ENCODE results near the gene TADA3. TPM values are rescaled to one million over a fixed set of nuclear protein-coding genes. Genes with fewer than 3 reads are reported as not detected.
A peak's percentile ranks its signal among the peaks of the same experiment; 100 is the strongest.

Gene TADA3
- total and polyA plus RNA-seq, 9 of the 15 experiments (the other 6 are each of a cell fraction or from before 2014, with no cell fraction given), result 4.1 to 110 (median 74.8) TPM

DNA sequence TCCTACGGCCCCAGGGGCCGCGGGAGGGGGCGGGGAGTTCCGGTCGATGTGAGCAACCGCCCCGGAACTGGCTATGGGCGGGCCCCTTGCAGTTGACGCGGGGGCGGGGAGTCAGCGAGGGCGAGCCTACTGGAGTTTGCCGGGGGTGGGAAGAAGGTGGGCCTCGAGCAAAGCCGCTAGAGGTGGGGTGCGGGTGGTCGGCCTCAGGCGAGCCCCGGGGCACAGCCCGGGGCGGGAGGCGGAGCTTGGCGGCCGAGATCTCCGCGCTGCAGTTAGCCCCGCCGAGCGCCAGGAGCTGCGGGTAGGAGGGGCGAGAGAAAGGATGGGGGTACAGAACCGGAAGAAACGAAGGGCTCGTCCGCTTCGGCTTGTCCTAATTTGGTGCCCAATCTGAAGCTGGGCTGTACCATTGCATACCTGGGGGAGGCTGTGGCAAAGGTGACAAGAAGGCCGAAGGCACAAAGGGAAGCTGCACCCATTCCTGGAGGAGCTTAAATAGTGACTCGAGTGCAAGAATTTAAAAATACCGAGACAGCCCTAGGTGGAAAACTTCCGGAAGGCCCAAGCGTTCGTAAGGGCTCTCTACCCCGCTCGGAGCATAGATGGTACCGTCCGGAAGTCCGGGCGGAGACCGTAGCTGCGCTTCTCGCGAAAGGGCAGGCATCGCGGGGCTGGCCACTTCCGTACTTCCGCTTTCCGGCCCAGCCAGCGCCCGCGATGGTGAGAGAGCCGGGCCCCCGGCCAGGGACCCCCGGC lies at the start of gene TADA3, which contains the start of gene ARPC4 (continued):
- TF ChIP-seq, protein P1, sequence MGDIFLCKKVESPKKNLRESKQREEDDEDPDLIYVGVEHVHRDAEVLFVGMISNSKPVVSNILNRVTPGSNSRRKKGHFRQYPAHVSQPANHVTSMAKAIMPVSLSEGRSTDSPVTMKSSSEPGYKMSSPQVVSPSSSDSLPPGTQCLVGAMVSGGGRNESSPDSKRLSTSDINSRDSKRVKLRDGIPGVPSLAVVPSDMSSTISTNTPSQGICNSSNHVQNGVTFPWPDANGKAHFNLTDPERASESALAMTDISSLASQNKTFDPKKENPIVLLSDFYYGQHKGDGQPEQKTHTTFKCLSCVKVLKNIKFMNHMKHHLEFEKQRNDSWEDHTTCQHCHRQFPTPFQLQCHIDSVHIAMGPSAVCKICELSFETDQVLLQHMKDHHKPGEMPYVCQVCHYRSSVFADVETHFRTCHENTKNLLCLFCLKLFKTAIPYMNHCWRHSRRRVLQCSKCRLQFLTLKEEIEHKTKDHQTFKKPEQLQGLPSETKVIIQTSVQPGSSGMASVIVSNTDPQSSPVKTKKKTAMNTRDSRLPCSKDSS (IDR thresholded peaks at IDR 0.05; ENCODE audit: low read depth, partially characterized antibody), result no peak
- TF ChIP-seq ASH1L (IDR thresholded peaks at IDR 0.05; ENCODE audit: borderline replicate concordance, low read depth, partially characterized antibody) (peak; percentile 93), ARID1B (IDR thresholded peaks at IDR 0.05) (peak; percentile 39; the same call in 1 of the 2 replicates), NFRKB (IDR thresholded peaks at IDR 0.05; ENCODE audit: low read depth) (no peak), SRF (CRISPR knock-in tag; IDR thresholded peaks at IDR 0.05) (peak; percentile 99), ETS2 (tag; IDR thresholded peaks at IDR 0.05; ENCODE audit: borderline replicate concordance, poor library complexity, severe bottlenecking) (no peak), TEAD1 (CRISPR knock-in tag; IDR thresholded peaks at IDR 0.05) (0 out of 4 replicates have a peak, but pooled peaks of 1 of the 2 experiments have one; percentile 12)
- TF ChIP-seq, protein P2, sequence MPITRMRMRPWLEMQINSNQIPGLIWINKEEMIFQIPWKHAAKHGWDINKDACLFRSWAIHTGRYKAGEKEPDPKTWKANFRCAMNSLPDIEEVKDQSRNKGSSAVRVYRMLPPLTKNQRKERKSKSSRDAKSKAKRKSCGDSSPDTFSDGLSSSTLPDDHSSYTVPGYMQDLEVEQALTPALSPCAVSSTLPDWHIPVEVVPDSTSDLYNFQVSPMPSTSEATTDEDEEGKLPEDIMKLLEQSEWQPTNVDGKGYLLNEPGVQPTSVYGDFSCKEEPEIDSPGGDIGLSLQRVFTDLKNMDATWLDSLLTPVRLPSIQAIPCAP (CRISPR knock-in tag; IDR thresholded peaks at IDR 0.05; ENCODE audit: borderline replicate concordance), result no peak
- TF ChIP-seq, protein P3, sequence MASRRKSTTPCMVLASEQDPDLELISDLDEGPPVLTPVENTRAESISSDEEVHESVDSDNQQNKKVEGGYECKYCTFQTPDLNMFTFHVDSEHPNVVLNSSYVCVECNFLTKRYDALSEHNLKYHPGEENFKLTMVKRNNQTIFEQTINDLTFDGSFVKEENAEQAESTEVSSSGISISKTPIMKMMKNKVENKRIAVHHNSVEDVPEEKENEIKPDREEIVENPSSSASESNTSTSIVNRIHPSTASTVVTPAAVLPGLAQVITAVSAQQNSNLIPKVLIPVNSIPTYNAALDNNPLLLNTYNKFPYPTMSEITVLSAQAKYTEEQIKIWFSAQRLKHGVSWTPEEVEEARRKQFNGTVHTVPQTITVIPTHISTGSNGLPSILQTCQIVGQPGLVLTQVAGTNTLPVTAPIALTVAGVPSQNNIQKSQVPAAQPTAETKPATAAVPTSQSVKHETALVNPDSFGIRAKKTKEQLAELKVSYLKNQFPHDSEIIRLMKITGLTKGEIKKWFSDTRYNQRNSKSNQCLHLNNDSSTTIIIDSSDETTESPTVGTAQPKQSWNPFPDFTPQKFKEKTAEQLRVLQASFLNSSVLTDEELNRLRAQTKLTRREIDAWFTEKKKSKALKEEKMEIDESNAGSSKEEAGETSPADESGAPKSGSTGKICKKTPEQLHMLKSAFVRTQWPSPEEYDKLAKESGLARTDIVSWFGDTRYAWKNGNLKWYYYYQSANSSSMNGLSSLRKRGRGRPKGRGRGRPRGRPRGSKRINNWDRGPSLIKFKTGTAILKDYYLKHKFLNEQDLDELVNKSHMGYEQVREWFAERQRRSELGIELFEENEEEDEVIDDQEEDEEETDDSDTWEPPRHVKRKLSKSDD (conservative IDR thresholded peaks at IDR 0.05; ENCODE audit: low read length), result peak; percentile 81
- TF ChIP-seq, protein P4, sequence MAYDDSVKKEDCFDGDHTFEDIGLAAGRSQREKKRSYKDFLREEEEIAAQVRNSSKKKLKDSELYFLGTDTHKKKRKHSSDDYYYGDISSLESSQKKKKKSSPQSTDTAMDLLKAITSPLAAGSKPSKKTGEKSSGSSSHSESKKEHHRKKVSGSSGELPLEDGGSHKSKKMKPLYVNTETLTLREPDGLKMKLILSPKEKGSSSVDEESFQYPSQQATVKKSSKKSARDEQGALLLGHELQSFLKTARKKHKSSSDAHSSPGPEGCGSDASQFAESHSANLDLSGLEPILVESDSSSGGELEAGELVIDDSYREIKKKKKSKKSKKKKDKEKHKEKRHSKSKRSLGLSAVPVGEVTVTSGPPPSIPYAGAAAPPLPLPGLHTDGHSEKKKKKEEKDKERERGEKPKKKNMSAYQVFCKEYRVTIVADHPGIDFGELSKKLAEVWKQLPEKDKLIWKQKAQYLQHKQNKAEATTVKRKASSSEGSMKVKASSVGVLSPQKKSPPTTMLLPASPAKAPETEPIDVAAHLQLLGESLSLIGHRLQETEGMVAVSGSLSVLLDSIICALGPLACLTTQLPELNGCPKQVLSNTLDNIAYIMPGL (CRISPR knock-in tag; IDR thresholded peaks at IDR 0.05), result no peak
- TF ChIP-seq, protein P5, sequence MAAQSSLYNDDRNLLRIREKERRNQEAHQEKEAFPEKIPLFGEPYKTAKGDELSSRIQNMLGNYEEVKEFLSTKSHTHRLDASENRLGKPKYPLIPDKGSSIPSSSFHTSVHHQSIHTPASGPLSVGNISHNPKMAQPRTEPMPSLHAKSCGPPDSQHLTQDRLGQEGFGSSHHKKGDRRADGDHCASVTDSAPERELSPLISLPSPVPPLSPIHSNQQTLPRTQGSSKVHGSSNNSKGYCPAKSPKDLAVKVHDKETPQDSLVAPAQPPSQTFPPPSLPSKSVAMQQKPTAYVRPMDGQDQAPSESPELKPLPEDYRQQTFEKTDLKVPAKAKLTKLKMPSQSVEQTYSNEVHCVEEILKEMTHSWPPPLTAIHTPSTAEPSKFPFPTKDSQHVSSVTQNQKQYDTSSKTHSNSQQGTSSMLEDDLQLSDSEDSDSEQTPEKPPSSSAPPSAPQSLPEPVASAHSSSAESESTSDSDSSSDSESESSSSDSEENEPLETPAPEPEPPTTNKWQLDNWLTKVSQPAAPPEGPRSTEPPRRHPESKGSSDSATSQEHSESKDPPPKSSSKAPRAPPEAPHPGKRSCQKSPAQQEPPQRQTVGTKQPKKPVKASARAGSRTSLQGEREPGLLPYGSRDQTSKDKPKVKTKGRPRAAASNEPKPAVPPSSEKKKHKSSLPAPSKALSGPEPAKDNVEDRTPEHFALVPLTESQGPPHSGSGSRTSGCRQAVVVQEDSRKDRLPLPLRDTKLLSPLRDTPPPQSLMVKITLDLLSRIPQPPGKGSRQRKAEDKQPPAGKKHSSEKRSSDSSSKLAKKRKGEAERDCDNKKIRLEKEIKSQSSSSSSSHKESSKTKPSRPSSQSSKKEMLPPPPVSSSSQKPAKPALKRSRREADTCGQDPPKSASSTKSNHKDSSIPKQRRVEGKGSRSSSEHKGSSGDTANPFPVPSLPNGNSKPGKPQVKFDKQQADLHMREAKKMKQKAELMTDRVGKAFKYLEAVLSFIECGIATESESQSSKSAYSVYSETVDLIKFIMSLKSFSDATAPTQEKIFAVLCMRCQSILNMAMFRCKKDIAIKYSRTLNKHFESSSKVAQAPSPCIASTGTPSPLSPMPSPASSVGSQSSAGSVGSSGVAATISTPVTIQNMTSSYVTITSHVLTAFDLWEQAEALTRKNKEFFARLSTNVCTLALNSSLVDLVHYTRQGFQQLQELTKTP (IDR thresholded peaks at IDR 0.05; ENCODE audit: low read depth in 1 of 2, partially characterized antibody in 2 of 2), result peak; percentile 19 to 47

All from K562 (cell line).